Measurements from ENCODE around the gene REXO5. TPM values are rescaled to one million over a fixed set of nuclear protein-coding genes. Genes with fewer than 3 reads are reported as not detected.

REXO5 gene
- polyA plus RNA-seq, 1 donor (not counting 4 experiments of a cell fraction or from before 2014, with no cell fraction given): 2.6 TPM

DNA sequence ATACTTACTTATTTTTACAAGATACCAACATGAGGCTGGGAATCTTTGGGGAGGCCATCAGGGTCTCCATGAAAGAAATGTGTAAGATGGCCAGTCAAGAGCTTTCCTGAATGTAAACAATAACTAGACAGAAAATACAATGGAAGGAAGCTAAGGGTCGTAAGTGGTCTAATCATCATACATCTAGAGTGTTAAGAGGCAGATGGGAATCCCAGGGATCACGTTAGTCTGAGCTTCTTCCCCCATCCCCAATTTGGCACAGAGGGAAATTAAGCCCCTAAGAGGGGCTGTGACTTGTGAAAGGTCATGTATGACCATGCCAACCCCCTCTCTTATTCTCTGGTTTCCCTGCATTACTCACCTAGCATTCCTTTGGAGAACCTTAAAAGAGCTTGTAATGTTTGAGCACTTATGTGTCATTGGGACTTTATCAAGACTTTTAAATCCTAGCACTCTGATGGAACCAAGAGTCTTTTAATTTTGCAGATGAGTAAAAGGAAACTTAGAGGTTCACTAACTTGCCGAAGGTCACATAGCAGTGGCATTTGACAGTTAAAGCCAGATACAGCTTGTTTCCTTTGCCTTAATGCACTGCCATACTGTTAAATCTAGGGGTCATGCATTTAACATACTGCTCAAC, 47.8 kb downstream of the REXO5 start:
- H2AFZ ChIP-seq (ENCODE audit: control insufficient read depth, low read length): no peak overlapping the region
- no peak overlapping the region for H3K4me2 ChIP-seq (ENCODE audit: control insufficient read depth, extremely low read depth, insufficient read depth, low read depth, low read length)
- dilution Hi-C loops (cut with MboI; ENCODE audit: extremely low pct_ligation_motif_present, low sequenced_read_pairs): no loop called here
- H3K27ac ChIP-seq (ENCODE audit: control insufficient read depth, insufficient read depth, low read length): no peak overlapping the region
- DNase-seq (ENCODE audit: low read depth, low spot score): no peak
- H3K27me3 ChIP-seq (ENCODE audit: control insufficient read depth, extremely low read depth, insufficient read depth, low read length): no peaks in the 10 kb centered on the region
- FAIRE-seq: peak; percentile 41
- no peaks in the 10 kb centered on the region for H3K9me1 ChIP-seq (ENCODE audit: control insufficient read depth, extremely low read depth, insufficient read depth, low read length)
- H3K4me3 ChIP-seq (ENCODE audit: control insufficient read depth in 2 of 3, extremely low read depth in 1 of 3, insufficient read depth in 2 of 3, low read depth in 1 of 3, low read length in 3 of 3): no peak overlapping the region
- peaks cover 33% of the 10 kb centered on the region for H3K4me1 ChIP-seq (ENCODE audit: control insufficient read depth, extremely low read depth, insufficient read depth, low read length)
- TF ChIP-seq EZH2 (IDR thresholded peaks at IDR 0.05; ENCODE audit: low read length): no peak
- TF ChIP-seq, protein P1, sequence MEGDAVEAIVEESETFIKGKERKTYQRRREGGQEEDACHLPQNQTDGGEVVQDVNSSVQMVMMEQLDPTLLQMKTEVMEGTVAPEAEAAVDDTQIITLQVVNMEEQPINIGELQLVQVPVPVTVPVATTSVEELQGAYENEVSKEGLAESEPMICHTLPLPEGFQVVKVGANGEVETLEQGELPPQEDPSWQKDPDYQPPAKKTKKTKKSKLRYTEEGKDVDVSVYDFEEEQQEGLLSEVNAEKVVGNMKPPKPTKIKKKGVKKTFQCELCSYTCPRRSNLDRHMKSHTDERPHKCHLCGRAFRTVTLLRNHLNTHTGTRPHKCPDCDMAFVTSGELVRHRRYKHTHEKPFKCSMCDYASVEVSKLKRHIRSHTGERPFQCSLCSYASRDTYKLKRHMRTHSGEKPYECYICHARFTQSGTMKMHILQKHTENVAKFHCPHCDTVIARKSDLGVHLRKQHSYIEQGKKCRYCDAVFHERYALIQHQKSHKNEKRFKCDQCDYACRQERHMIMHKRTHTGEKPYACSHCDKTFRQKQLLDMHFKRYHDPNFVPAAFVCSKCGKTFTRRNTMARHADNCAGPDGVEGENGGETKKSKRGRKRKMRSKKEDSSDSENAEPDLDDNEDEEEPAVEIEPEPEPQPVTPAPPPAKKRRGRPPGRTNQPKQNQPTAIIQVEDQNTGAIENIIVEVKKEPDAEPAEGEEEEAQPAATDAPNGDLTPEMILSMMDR (optimal IDR thresholded peaks at IDR 0.05 in 1 of 3, IDR thresholded peaks at IDR 0.05 in 1 of 3, conservative IDR thresholded peaks at IDR 0.05 in 1 of 3; ENCODE audit: extremely low read depth in 1 of 3, insufficient read depth in 2 of 3, low read length in 3 of 3): no peak
- no peaks in the 10 kb centered on the region for H3K79me2 ChIP-seq (ENCODE audit: control insufficient read depth, insufficient read depth, low read length)
- peaks cover 7 to 9% of the 10 kb centered on the region in 2 experiments for H3K36me3 ChIP-seq (ENCODE audit: control insufficient read depth in 2 of 2, extremely low read depth in 1 of 2, insufficient read depth in 2 of 2, low read length in 2 of 2)
- no peaks in the 10 kb centered on the region for H4K20me1 ChIP-seq (ENCODE audit: control insufficient read depth, extremely low read depth, insufficient read depth, low read length)
- no peak overlapping the region for H3K9ac ChIP-seq (ENCODE audit: control insufficient read depth, extremely low read depth, insufficient read depth, low read length)
- no peaks in the 10 kb centered on the region for H3K9me3 ChIP-seq (ENCODE audit: control insufficient read depth, low read depth, low read length)

DNA sequence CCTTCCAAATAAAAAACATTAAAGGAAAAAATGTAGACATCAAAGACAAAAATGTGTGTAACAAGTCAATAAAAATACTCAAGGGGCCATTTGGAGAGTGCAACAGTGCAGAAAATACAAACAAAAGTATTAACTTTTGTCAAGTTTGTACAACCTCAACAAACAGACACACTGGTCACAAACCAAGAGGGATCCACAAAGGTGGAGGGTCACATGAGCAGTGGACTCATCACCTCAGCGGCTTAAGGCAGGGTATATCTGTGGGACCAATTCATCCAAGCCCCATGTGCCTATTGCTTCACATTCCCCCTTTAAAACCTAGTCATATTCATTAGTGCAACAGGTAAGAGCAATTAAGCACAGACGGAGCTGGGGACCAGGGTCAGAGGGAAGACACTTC, 48.6 kb downstream of the REXO5 start:
- H3K9me3 ChIP-seq (ENCODE audit: control insufficient read depth, low read depth, low read length): no peaks in the 10 kb centered on the region
- H4K20me1 ChIP-seq (ENCODE audit: control insufficient read depth, extremely low read depth, insufficient read depth, low read length): no peaks in the 10 kb centered on the region
- peaks cover 30% of the 10 kb centered on the region for H3K4me1 ChIP-seq (ENCODE audit: control insufficient read depth, extremely low read depth, insufficient read depth, low read length)
- no peak for DNase-seq (ENCODE audit: low read depth, low spot score)
- no peaks in the 10 kb centered on the region for H3K27me3 ChIP-seq (ENCODE audit: control insufficient read depth, extremely low read depth, insufficient read depth, low read length)
- peaks cover 11 to 12% of the 10 kb centered on the region in 2 experiments for H3K36me3 ChIP-seq (ENCODE audit: control insufficient read depth in 2 of 2, extremely low read depth in 1 of 2, insufficient read depth in 2 of 2, low read length in 2 of 2)
- TF ChIP-seq EZH2 (IDR thresholded peaks at IDR 0.05; ENCODE audit: low read length): no peak
- TF ChIP-seq, protein P1 (optimal IDR thresholded peaks at IDR 0.05 in 1 of 3, IDR thresholded peaks at IDR 0.05 in 1 of 3, conservative IDR thresholded peaks at IDR 0.05 in 1 of 3; ENCODE audit: extremely low read depth in 1 of 3, insufficient read depth in 2 of 3, low read length in 3 of 3): no peak
- H3K79me2 ChIP-seq (ENCODE audit: control insufficient read depth, insufficient read depth, low read length): no peaks in the 10 kb centered on the region
- H3K9ac ChIP-seq (ENCODE audit: control insufficient read depth, extremely low read depth, insufficient read depth, low read length): no peak overlapping the region
- H3K4me3 ChIP-seq (ENCODE audit: control insufficient read depth in 2 of 3, extremely low read depth in 1 of 3, insufficient read depth in 2 of 3, low read depth in 1 of 3, low read length in 3 of 3): no peak overlapping the region
- dilution Hi-C loops (cut with MboI; ENCODE audit: extremely low pct_ligation_motif_present, low sequenced_read_pairs): no loop called here
- no peak for FAIRE-seq
- H3K27ac ChIP-seq (ENCODE audit: control insufficient read depth, insufficient read depth, low read length): no peak overlapping the region
- H2AFZ ChIP-seq (ENCODE audit: control insufficient read depth, low read length): no peak overlapping the region
- no peaks in the 10 kb centered on the region for H3K9me1 ChIP-seq (ENCODE audit: control insufficient read depth, extremely low read depth, insufficient read depth, low read length)
- H3K4me2 ChIP-seq (ENCODE audit: control insufficient read depth, extremely low read depth, insufficient read depth, low read depth, low read length): no peak overlapping the region
